Mesendoderm (in vitro differentiated cells): Measurements from ENCODE around the gene EOMES.

ENCODE experiments used
- DNase-seq: peaks from one replicate; pipeline ENCODE4 v3.0.0; 2013
- H2AK5ac ChIP-seq: 2 replicates; pipeline ENCODE4 v1.6.1; 2013; ENCODE audit warnings: low read length, inconsistent platforms
- H2BK120ac ChIP-seq: 2 replicates; pipeline ENCODE4 v1.6.1; 2013; ENCODE audit warnings: low read depth, mild to moderate bottlenecking, low read length, moderate library complexity, mixed read lengths
- H2BK15ac ChIP-seq: replicated peaks from 2 replicates; pipeline ENCODE4 v1.6.1; 2013; ENCODE audit warnings: low read depth, mild to moderate bottlenecking, moderate library complexity
- H2BK5ac ChIP-seq: 2 replicates; pipeline ENCODE4 v1.6.1; 2013; ENCODE audit warnings: low read length, inconsistent platforms
- H3K18ac ChIP-seq: 2 replicates; pipeline ENCODE4 v1.6.1; 2013; ENCODE audit warnings: mild to moderate bottlenecking, low read length, mixed read lengths
- H3K23ac ChIP-seq: one replicate; pipeline ENCODE4 v1.6.1; 2013; ENCODE audit warnings: low read length
- H3K27ac ChIP-seq: 2 replicates; pipeline ENCODE4 v1.5.1; 2013; ENCODE audit warnings: low read depth, mild to moderate bottlenecking, inconsistent platforms, low read length, moderate library complexity
- H3K27me3 ChIP-seq: 2 replicates; pipeline ENCODE4 v1.6.1; 2013; ENCODE audit warnings: low read length, control low read depth, mild to moderate bottlenecking, inconsistent platforms; ENCODE audit not compliant: insufficient read depth, poor library complexity
- H3K36me3 ChIP-seq: 2 replicates; pipeline ENCODE4 v1.6.1; 2013; ENCODE audit warnings: low read length, inconsistent platforms; ENCODE audit not compliant: control insufficient read depth, insufficient read depth
- H3K4ac ChIP-seq: one replicate; pipeline ENCODE4 v1.6.1; 2013; ENCODE audit warnings: low read depth, mild to moderate bottlenecking, low read length, moderate library complexity
- H3K4me1 ChIP-seq: 2 replicates; pipeline ENCODE4 v1.6.1; 2013; ENCODE audit warnings: low read depth, low read length, inconsistent platforms; ENCODE audit not compliant: control insufficient read depth
- H3K4me2 ChIP-seq: 2 replicates; pipeline ENCODE4 v1.6.1; 2013; ENCODE audit warnings: low read length
- H3K4me3 ChIP-seq: 2 replicates; pipeline ENCODE4 v1.5.1; 2013; ENCODE audit warnings: mild to moderate bottlenecking, low read length
- H3K56ac ChIP-seq: one replicate; pipeline ENCODE4 v1.6.1; 2013; ENCODE audit warnings: low read length
- H3K79me1 ChIP-seq: 2 replicates; pipeline ENCODE4 v1.6.1; 2013; ENCODE audit warnings: low read length, inconsistent platforms
- H3K79me2 ChIP-seq: 2 replicates; pipeline ENCODE4 v1.6.1; 2013; ENCODE audit warnings: mild to moderate bottlenecking, low read length; ENCODE audit not compliant: control insufficient read depth, insufficient read depth
- H3K9ac ChIP-seq: 2 replicates; pipeline ENCODE4 v1.6.1; 2013; ENCODE audit warnings: low read length, inconsistent platforms
- H4K5ac ChIP-seq: one replicate; pipeline ENCODE4 v1.6.1; 2013; ENCODE audit warnings: low read length
- H4K8ac ChIP-seq: one replicate; pipeline ENCODE4 v1.6.1; 2013; ENCODE audit warnings: low read depth, mild to moderate bottlenecking, control low read depth, low read length, moderate library complexity
- WGBS: extraction: QIAGEN DNeasy Blood & Tissue Kit; methylation state at CpG from one replicate; pipeline ENCODE4 v1.1.7; 2013; ENCODE audit warnings: low lambda C conversion rate, missing lambda C conversion rate; ENCODE audit not compliant: insufficient coverage; ENCODE audit errors: extremely low coverage; 5-methylcytosine and 5-hydroxymethylcytosine counted together

EOMES gene

GRCh38 chr3:27723815-27724458 is 1.8 kb upstream of the EOMES start:
- Histone ChIP-seq H3K79me2 (peaks cover 34% of the 10 kb centered on the region), H4K5ac (no peak overlapping the region), H2BK5ac (peak overlapping the region; percentile 56), H2BK120ac (peak overlapping the region; percentile 92), H3K4me2 (peak overlapping the region; percentile 80), H3K9ac (peak overlapping the region; percentile 67), H3K23ac (peak overlapping the region; percentile 59), H4K8ac (no peak overlapping the region), H3K4me1 (peaks cover 14% of the 10 kb centered on the region), H3K27ac (no peak overlapping the region), H3K27me3 (no peaks in the 10 kb centered on the region), H3K79me1 (no peaks in the 10 kb centered on the region), H3K4ac (peak overlapping the region; percentile 73), H2BK15ac (peak overlapping the region; percentile 45), H3K18ac (peak overlapping the region; percentile 92), H3K36me3 (no peaks in the 10 kb centered on the region), H3K4me3 (peak overlapping the region; percentile 11), H2AK5ac (no peak overlapping the region), H3K56ac (peak overlapping the region; percentile 91)
- peak; percentile 47 for DNase-seq
- no CpG with 5 or more reads among the region's 37 CpGs for WGBS

DNA sequence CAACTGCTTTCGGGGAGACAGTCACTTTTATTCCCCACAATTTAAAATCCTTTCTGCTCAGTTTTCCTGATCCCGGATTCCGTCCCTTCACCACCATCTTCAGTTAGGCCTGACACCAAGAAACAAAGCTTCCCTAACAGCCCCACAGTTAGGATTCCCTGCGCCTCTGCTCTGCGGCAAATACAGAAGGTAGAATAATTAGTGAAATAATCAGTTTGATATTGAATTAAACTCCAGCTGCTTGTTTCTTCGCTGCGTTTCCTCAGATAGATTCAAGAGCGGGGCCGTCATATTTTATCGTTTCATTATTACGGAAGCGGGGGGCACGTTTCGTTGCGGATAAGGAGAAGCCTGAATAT is 1.3 kb upstream of the EOMES start:
- Histone ChIP-seq H3K4ac (peak overlapping the region; percentile 73), H3K36me3 (no peaks in the 10 kb centered on the region), H2BK120ac (peak overlapping the region; percentile 92), H3K9ac (peak overlapping the region; percentile 66), H2AK5ac (no peak overlapping the region), H3K79me2 (peaks cover 36% of the 10 kb centered on the region), H3K4me3 (no peak overlapping the region), H3K56ac (peak overlapping the region; percentile 91), H3K4me2 (peak overlapping the region; percentile 80), H2BK15ac (no peak overlapping the region), H3K4me1 (peaks cover 14% of the 10 kb centered on the region), H3K18ac (peak overlapping the region; percentile 92), H3K27ac (peak overlapping the region; percentile 52), H3K79me1 (no peaks in the 10 kb centered on the region), H3K23ac (no peak overlapping the region), H2BK5ac (peak overlapping the region; percentile 83), H4K5ac (no peak overlapping the region), H4K8ac (no peak overlapping the region), H3K27me3 (no peaks in the 10 kb centered on the region)
- no peak for DNase-seq
- WGBS, result no CpG with 5 or more reads among the region's 15 CpGs

DNA sequence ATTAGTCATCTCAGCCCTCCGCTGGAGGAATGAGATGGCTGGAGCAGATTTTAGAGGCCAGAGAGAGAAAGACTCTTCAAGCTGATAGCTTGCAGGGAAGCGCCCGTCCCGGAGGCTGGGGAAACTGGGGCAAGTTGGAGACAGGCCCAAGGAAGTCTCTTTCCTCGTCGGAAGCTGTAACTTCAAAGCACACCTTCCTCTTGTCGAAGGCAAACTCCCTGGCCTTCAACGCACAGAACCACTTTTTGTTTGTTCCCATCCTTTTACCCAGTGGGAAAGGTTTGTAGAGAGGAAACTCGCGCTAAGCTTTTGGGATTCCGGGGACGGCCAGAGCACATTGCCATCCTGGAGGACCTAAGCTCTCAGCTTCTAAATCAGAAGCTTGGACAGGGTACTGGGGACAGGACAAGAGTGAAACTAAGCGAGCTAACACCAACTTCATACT is 900 bp upstream of the EOMES start:
- H4K8ac ChIP-seq, result no peak overlapping the region
- H2BK120ac ChIP-seq, result peak overlapping the region; percentile 92
- H3K23ac ChIP-seq, result no peak overlapping the region
- H3K4me2 ChIP-seq, result peak overlapping the region; percentile 80
- no peak overlapping the region for H3K4me3 ChIP-seq
- peak overlapping the region; percentile 92 for H3K18ac ChIP-seq
- H2BK15ac ChIP-seq, result no peak overlapping the region
- no CpG with 5 or more reads among the region's 13 CpGs for WGBS
- peak overlapping the region; percentile 91 for H3K56ac ChIP-seq
- H2BK5ac ChIP-seq, result peak overlapping the region; percentile 83
- H2AK5ac ChIP-seq, result no peak overlapping the region
- no peaks in the 10 kb centered on the region for H3K27me3 ChIP-seq
- peaks cover 12% of the 10 kb centered on the region for H3K4me1 ChIP-seq
- peak overlapping the region; percentile 66 for H3K9ac ChIP-seq
- peaks cover 37% of the 10 kb centered on the region for H3K79me2 ChIP-seq
- no peaks in the 10 kb centered on the region for H3K79me1 ChIP-seq
- DNase-seq, result peak; percentile 87
- no peaks in the 10 kb centered on the region for H3K36me3 ChIP-seq
- peak overlapping the region; percentile 52 for H3K27ac ChIP-seq
- no peak overlapping the region for H4K5ac ChIP-seq
- H3K4ac ChIP-seq, result peak overlapping the region; percentile 73

GRCh38 chr3:27720899-27721716 is 1.0 kb downstream of the EOMES start:
- peak overlapping the region; percentile 98 for H3K9ac ChIP-seq
- H3K4me2 ChIP-seq, result peak overlapping the region; percentile 24
- no peak overlapping the region for H2BK120ac ChIP-seq
- peak overlapping the region; percentile 96 for H3K4me3 ChIP-seq
- peaks cover 7% of the 10 kb centered on the region for H3K36me3 ChIP-seq
- no peak overlapping the region for H4K5ac ChIP-seq
- H3K79me2 ChIP-seq, result peaks cover 48% of the 10 kb centered on the region
- H3K4me1 ChIP-seq, result peaks cover 12% of the 10 kb centered on the region
- H3K18ac ChIP-seq, result peak overlapping the region; percentile 96
- WGBS, result no CpG with 5 or more reads among the region's 64 CpGs
- H3K23ac ChIP-seq, result peak overlapping the region; percentile 85
- peak overlapping the region; percentile 91 for H2BK5ac ChIP-seq
- H2BK15ac ChIP-seq, result no peak overlapping the region
- peak; percentile 90 for DNase-seq
- peak overlapping the region; percentile 99 for H3K27ac ChIP-seq
- H2AK5ac ChIP-seq, result no peak overlapping the region
- no peaks in the 10 kb centered on the region for H3K79me1 ChIP-seq
- H4K8ac ChIP-seq, result peak overlapping the region; percentile 57
- H3K56ac ChIP-seq, result peak overlapping the region; percentile 99
- H3K4ac ChIP-seq, result peak overlapping the region; percentile 73
- H3K27me3 ChIP-seq, result no peaks in the 10 kb centered on the region

- Histone ChIP-seq H2BK120ac (no peak overlapping the region), H3K56ac (peak overlapping the region; percentile 89), H2AK5ac (no peak overlapping the region), H3K36me3 (peaks cover 7% of the 10 kb centered on the region), H3K27ac (peak overlapping the region; percentile 58), H3K23ac (no peak overlapping the region), H3K4me1 (peaks cover 7% of the 10 kb centered on the region), H3K9ac (peak overlapping the region; percentile 98), H3K27me3 (no peaks in the 10 kb centered on the region), H4K8ac (no peak overlapping the region), H3K18ac (peak overlapping the region; percentile 35), H4K5ac (no peak overlapping the region), H2BK5ac (no peak overlapping the region), H3K4ac (peak overlapping the region; percentile 18), H3K4me3 (peak overlapping the region; percentile 96), H2BK15ac (no peak overlapping the region), H3K79me2 (peaks cover 48% of the 10 kb centered on the region), H3K79me1 (no peaks in the 10 kb centered on the region), H3K4me2 (peak overlapping the region; percentile 78)
- peak; percentile 65 for DNase-seq
- no CpG with 5 or more reads among the region's 6 CpGs for WGBS
Observed at GRCh38 chr3:27719314-27720003, 2.7 kb downstream of the EOMES start.
